Measurements from ENCODE around the gene GAA.
A peak's percentile ranks its signal among the peaks of the same experiment; 100 is the strongest.
"Not testable (repeated sequence)": the region's sequence is repeated elsewhere in the genome, so short reads cannot be mapped to it uniquely, and the experiment has no call there.

The GAA gene

GRCh38 chr17:80137131-80137530 lies 35.8 kb downstream of the GAA start:
- no peak overlapping the region for H3K27ac Mint-ChIP-seq

GRCh38 chr17:80138856-80139426 lies 37.6 kb downstream of the GAA start:
- Mint-ChIP-seq H3K9me3 (no peaks in the 10 kb centered on the region), H3K27ac (no peak overlapping the region), H3K4me3 (no peak overlapping the region), H3K36me3 (peaks cover 100% of the 10 kb centered on the region), H3K4me1 (peaks cover 6% of the 10 kb centered on the region)
- DNase-seq (ENCODE audit: low spot score in 2 of 2) (no peak), ATAC-seq (no peak)

More at GRCh38 chr17:80137131-80137530, 35.8 kb downstream of the GAA start:
- Mint-ChIP-seq H3K9me3 (no peaks in the 10 kb centered on the region), H3K4me1 (peaks cover 2% of the 10 kb centered on the region), H3K36me3 (peaks cover 100% of the 10 kb centered on the region), H3K4me3 (no peak overlapping the region)
- DNase-seq (ENCODE audit: low spot score in 2 of 2) (no peak), ATAC-seq (no peak)

GRCh38 chr17:80141463-80142165 lies 40.2 kb downstream of the GAA start:
- H3K4me1 Mint-ChIP-seq: peaks cover 28% of the 10 kb centered on the region
- ATAC-seq (no peak), DNase-seq (ENCODE audit: low spot score in 2 of 2) (no peak)
- no peak overlapping the region for H3K4me3 Mint-ChIP-seq
- H3K27ac Mint-ChIP-seq: no peak overlapping the region
- H3K36me3 Mint-ChIP-seq: peaks cover 100% of the 10 kb centered on the region
- no peaks in the 10 kb centered on the region for H3K9me3 Mint-ChIP-seq

GRCh38 chr17:80142929-80143328 lies 41.5 kb downstream of the GAA start:
- Mint-ChIP-seq H3K9me3 (no peaks in the 10 kb centered on the region), H3K4me3 (no peak overlapping the region), H3K27ac (no peak overlapping the region), H3K4me1 (peaks cover 28% of the 10 kb centered on the region), H3K36me3 (peaks cover 96% of the 10 kb centered on the region)
- DNase-seq (ENCODE audit: low spot score in 2 of 2) (no peak), ATAC-seq (no peak)

GRCh38 chr17:80145076-80146075 lies 44.0 kb downstream of the GAA start:
- peak overlapping the region; percentile 89 for H3K27ac Mint-ChIP-seq
- DNase-seq (ENCODE audit: low spot score in 2 of 2) (no peak), ATAC-seq (no peak)
- H3K4me3 Mint-ChIP-seq: peak overlapping the region; percentile 85
- peaks cover 71% of the 10 kb centered on the region for H3K36me3 Mint-ChIP-seq
- H3K9me3 Mint-ChIP-seq: no peaks in the 10 kb centered on the region
- H3K4me1 Mint-ChIP-seq: peaks cover 33% of the 10 kb centered on the region

GRCh38 chr17:80146121-80147034 lies 45.0 kb downstream of the GAA start:
- peaks cover 33% of the 10 kb centered on the region for H3K4me1 Mint-ChIP-seq

GRCh38 chr17:80147035-80147822 lies 45.8 kb downstream of the GAA start, which contains the start of gene EIF4A3:
EIF4A3 (minus strand) TSS chr17:80147128; CDS start chr17:80146961, 167 bp downstream.
- ATAC-seq (peak; percentile 94), DNase-seq (ENCODE audit: low spot score in 2 of 2) (peak; percentile 89 to 98)
- Mint-ChIP-seq H3K4me1 (peaks cover 37% of the 10 kb centered on the region), H3K36me3 (peaks cover 53% of the 10 kb centered on the region), H3K4me3 (peak within 1 kb of the TSS; percentile 85), H3K27ac (peak within 1 kb of the TSS; percentile 89), H3K9me3 (peaks cover 3% of the 10 kb centered on the region)

More at GRCh38 chr17:80146121-80147034, 45.0 kb downstream of the GAA start:
- ATAC-seq (peak; percentile 5), DNase-seq (ENCODE audit: low spot score in 2 of 2) (peak; percentile 14 to 64)
- Mint-ChIP-seq H3K27ac (peak overlapping the region; percentile 89), H3K36me3 (peaks cover 61% of the 10 kb centered on the region), H3K4me3 (peak overlapping the region; percentile 85), H3K9me3 (no peaks in the 10 kb centered on the region)

GRCh38 chr17:80151333-80151732 lies 50.0 kb downstream of the GAA start:
- DNase-seq (ENCODE audit: low spot score in 2 of 2) (no peak), ATAC-seq (no peak)
- Mint-ChIP-seq H3K4me3 (no peak overlapping the region), H3K27ac (peak overlapping the region; percentile 54), H3K4me1 (peaks cover 22% of the 10 kb centered on the region), H3K36me3 (peaks cover 12% of the 10 kb centered on the region), H3K9me3 (peaks cover 5% of the 10 kb centered on the region)

- H3K4me3 Mint-ChIP-seq: no peak overlapping the region
- DNase-seq (ENCODE audit: low spot score in 2 of 2) (no peak), ATAC-seq (no peak)
Observed at GRCh38 chr17:80152081-80152702, 50.8 kb downstream of the GAA start.

GRCh38 chr17:80153004-80153403 lies 51.6 kb downstream of the GAA start:
- Mint-ChIP-seq H3K9me3 (peaks cover 5% of the 10 kb centered on the region), H3K27ac (no peak overlapping the region), H3K36me3 (no peaks in the 10 kb centered on the region), H3K4me1 (peaks cover 19% of the 10 kb centered on the region), H3K4me3 (no peak overlapping the region)
- ATAC-seq: no peak
- DNase-seq (ENCODE audit: low spot score in 2 of 2): no peak

More at GRCh38 chr17:80152081-80152702, 50.8 kb downstream of the GAA start:
- peaks cover 3% of the 10 kb centered on the region for H3K36me3 Mint-ChIP-seq
- peaks cover 5% of the 10 kb centered on the region for H3K9me3 Mint-ChIP-seq
- peak overlapping the region; percentile 86 for H3K27ac Mint-ChIP-seq
- peaks cover 21% of the 10 kb centered on the region for H3K4me1 Mint-ChIP-seq

- peaks cover 5% of the 10 kb centered on the region for H3K9me3 Mint-ChIP-seq
Observed at GRCh38 chr17:80154166-80154565, 52.8 kb downstream of the GAA start.

GRCh38 chr17:80155600-80155999 lies 54.2 kb downstream of the GAA start:
- not testable (repeated sequence) for ATAC-seq; H3K27ac Mint-ChIP-seq; H3K36me3 Mint-ChIP-seq; H3K4me3 Mint-ChIP-seq; DNase-seq (ENCODE audit: low spot score in 2 of 2); H3K9me3 Mint-ChIP-seq
- peaks cover 18% of the 10 kb centered on the region for H3K4me1 Mint-ChIP-seq

More at GRCh38 chr17:80154166-80154565, 52.8 kb downstream of the GAA start:
- ATAC-seq (no peak), DNase-seq (ENCODE audit: low spot score in 2 of 2) (no peak)
- H3K4me3 Mint-ChIP-seq: no peak overlapping the region
- no peaks in the 10 kb centered on the region for H3K36me3 Mint-ChIP-seq
- H3K4me1 Mint-ChIP-seq: peaks cover 15% of the 10 kb centered on the region
- no peak overlapping the region for H3K27ac Mint-ChIP-seq

GRCh38 chr17:80158846-80159245 lies 57.5 kb downstream of the GAA start:
- no peak for ATAC-seq
- no peaks in the 10 kb centered on the region for H3K36me3 Mint-ChIP-seq
- H3K4me1 Mint-ChIP-seq: peaks cover 8% of the 10 kb centered on the region
- H3K9me3 Mint-ChIP-seq: peaks cover 2% of the 10 kb centered on the region
- no peak overlapping the region for H3K27ac Mint-ChIP-seq
- DNase-seq (ENCODE audit: low spot score in 2 of 2): no peak
- no peak overlapping the region for H3K4me3 Mint-ChIP-seq

Data from stimulated activated effector memory CD8-positive, alpha-beta T cell treated with anti-CD3 and anti-CD28 coated beads, Interleukin-12 subunit alpha, Interleukin-12 subunit beta, amount 100 ng/mL, for 72 hours (primary cell).